ENCODE measurements around the gene C1QA. TPM values are rescaled to one million over a fixed set of nuclear protein-coding genes. Genes with fewer than 3 reads are reported as not detected.
"Not testable (repeated sequence)": the region's sequence is repeated elsewhere in the genome, so short reads cannot be mapped to it uniquely, and the experiment has no call there.

The C1QA gene
- total RNA-seq, 1 experiment from 2014 or later = 0.50 TPM

DNA sequence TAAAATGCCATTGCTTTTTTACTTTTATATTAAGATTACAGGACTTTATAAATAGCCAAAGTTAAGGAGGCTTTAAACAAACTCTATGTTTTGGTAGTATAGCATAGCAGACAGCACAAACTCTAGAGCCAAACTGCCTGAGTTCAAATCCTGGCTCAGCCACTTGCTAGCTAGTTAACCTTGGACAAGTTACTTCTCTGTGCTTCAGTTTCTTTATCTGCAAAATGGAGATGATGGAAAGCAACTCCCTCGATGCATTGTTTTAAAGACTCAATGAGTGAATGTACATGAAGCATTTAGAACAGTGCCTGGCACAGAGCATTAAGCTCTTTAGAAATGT lies 38.0 kb downstream of the C1QA start:
- no peaks in the 10 kb centered on the region for H3K9me3 Mint-ChIP-seq
- no peak overlapping the region for H3K27ac Mint-ChIP-seq
- H3K27me3 Mint-ChIP-seq (ENCODE audit: low read depth) = no peaks in the 10 kb centered on the region
- no peak for DNase-seq (ENCODE audit: low spot score)
- no peaks in the 10 kb centered on the region for H3K36me3 Mint-ChIP-seq
- CTCF ChIA-PET = interaction anchor here (0.8 to 4.0 kb wide), 14 partner anchors 10 to 290 kb away, joined by 3 to 27 read pairs (median 8); partner anchors contain the start of gene C1QB
- TF ChIP-seq, protein P1, sequence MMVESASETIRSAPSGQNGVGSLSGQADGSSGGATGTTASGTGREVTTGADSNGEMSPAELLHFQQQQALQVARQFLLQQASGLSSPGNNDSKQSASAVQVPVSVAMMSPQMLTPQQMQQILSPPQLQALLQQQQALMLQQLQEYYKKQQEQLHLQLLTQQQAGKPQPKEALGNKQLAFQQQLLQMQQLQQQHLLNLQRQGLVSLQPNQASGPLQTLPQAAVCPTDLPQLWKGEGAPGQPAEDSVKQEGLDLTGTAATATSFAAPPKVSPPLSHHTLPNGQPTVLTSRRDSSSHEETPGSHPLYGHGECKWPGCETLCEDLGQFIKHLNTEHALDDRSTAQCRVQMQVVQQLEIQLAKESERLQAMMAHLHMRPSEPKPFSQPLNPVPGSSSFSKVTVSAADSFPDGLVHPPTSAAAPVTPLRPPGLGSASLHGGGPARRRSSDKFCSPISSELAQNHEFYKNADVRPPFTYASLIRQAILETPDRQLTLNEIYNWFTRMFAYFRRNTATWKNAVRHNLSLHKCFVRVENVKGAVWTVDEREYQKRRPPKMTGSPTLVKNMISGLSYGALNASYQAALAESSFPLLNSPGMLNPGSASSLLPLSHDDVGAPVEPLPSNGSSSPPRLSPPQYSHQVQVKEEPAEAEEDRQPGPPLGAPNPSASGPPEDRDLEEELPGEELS (CRISPR knock-in tag; IDR thresholded peaks at IDR 0.05) = no peak
- no peak for TF ChIP-seq ESRRA (CRISPR knock-in tag; IDR thresholded peaks at IDR 0.05; ENCODE audit: borderline replicate concordance)
- no peak for TF ChIP-seq ZNF396 (CRISPR knock-in tag; IDR thresholded peaks at IDR 0.05; ENCODE audit: borderline replicate concordance)
- no peak for TF ChIP-seq NFE2L1 (CRISPR knock-in tag; IDR thresholded peaks at IDR 0.05)
- TF ChIP-seq, protein P2, sequence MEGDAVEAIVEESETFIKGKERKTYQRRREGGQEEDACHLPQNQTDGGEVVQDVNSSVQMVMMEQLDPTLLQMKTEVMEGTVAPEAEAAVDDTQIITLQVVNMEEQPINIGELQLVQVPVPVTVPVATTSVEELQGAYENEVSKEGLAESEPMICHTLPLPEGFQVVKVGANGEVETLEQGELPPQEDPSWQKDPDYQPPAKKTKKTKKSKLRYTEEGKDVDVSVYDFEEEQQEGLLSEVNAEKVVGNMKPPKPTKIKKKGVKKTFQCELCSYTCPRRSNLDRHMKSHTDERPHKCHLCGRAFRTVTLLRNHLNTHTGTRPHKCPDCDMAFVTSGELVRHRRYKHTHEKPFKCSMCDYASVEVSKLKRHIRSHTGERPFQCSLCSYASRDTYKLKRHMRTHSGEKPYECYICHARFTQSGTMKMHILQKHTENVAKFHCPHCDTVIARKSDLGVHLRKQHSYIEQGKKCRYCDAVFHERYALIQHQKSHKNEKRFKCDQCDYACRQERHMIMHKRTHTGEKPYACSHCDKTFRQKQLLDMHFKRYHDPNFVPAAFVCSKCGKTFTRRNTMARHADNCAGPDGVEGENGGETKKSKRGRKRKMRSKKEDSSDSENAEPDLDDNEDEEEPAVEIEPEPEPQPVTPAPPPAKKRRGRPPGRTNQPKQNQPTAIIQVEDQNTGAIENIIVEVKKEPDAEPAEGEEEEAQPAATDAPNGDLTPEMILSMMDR (IDR thresholded peaks at IDR 0.05) = no peak
- no peak for TF ChIP-seq ZNF232 (CRISPR knock-in tag; IDR thresholded peaks at IDR 0.05)
- no peak for TF ChIP-seq ATF1 (CRISPR knock-in tag; IDR thresholded peaks at IDR 0.05)
- TF ChIP-seq, protein P3, sequence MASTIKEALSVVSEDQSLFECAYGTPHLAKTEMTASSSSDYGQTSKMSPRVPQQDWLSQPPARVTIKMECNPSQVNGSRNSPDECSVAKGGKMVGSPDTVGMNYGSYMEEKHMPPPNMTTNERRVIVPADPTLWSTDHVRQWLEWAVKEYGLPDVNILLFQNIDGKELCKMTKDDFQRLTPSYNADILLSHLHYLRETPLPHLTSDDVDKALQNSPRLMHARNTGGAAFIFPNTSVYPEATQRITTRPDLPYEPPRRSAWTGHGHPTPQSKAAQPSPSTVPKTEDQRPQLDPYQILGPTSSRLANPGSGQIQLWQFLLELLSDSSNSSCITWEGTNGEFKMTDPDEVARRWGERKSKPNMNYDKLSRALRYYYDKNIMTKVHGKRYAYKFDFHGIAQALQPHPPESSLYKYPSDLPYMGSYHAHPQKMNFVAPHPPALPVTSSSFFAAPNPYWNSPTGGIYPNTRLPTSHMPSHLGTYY (CRISPR knock-in tag; IDR thresholded peaks at IDR 0.05) = no peak
- TF ChIP-seq ZNF263 (CRISPR knock-in tag; IDR thresholded peaks at IDR 0.05; ENCODE audit: low read depth) = no peak
- no peak for TF ChIP-seq ZNF219 (CRISPR knock-in tag; IDR thresholded peaks at IDR 0.05; ENCODE audit: borderline replicate concordance)
- no peak for TF ChIP-seq FOXP1 (CRISPR knock-in tag; IDR thresholded peaks at IDR 0.05; ENCODE audit: borderline replicate concordance)
- TF ChIP-seq, protein P4, sequence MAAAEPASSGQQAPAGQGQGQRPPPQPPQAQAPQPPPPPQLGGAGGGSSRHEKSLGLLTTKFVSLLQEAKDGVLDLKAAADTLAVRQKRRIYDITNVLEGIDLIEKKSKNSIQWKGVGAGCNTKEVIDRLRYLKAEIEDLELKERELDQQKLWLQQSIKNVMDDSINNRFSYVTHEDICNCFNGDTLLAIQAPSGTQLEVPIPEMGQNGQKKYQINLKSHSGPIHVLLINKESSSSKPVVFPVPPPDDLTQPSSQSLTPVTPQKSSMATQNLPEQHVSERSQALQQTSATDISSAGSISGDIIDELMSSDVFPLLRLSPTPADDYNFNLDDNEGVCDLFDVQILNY (CRISPR knock-in tag; IDR thresholded peaks at IDR 0.05) = no peak
- TF ChIP-seq EMX1 (CRISPR knock-in tag; IDR thresholded peaks at IDR 0.05) = no peak
- TF ChIP-seq, protein P5, sequence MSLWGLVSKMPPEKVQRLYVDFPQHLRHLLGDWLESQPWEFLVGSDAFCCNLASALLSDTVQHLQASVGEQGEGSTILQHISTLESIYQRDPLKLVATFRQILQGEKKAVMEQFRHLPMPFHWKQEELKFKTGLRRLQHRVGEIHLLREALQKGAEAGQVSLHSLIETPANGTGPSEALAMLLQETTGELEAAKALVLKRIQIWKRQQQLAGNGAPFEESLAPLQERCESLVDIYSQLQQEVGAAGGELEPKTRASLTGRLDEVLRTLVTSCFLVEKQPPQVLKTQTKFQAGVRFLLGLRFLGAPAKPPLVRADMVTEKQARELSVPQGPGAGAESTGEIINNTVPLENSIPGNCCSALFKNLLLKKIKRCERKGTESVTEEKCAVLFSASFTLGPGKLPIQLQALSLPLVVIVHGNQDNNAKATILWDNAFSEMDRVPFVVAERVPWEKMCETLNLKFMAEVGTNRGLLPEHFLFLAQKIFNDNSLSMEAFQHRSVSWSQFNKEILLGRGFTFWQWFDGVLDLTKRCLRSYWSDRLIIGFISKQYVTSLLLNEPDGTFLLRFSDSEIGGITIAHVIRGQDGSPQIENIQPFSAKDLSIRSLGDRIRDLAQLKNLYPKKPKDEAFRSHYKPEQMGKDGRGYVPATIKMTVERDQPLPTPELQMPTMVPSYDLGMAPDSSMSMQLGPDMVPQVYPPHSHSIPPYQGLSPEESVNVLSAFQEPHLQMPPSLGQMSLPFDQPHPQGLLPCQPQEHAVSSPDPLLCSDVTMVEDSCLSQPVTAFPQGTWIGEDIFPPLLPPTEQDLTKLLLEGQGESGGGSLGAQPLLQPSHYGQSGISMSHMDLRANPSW (CRISPR knock-in tag; conservative IDR thresholded peaks at IDR 0.05; ENCODE audit: low read depth) = no peak
- POLR2A ChIA-PET = no interaction called here
- no peak for ATAC-seq
- H3K4me3 Mint-ChIP-seq = no peak overlapping the region
- H3K4me1 Mint-ChIP-seq = peaks cover 7% of the 10 kb centered on the region; the same call in 1 of the 2 replicates

DNA sequence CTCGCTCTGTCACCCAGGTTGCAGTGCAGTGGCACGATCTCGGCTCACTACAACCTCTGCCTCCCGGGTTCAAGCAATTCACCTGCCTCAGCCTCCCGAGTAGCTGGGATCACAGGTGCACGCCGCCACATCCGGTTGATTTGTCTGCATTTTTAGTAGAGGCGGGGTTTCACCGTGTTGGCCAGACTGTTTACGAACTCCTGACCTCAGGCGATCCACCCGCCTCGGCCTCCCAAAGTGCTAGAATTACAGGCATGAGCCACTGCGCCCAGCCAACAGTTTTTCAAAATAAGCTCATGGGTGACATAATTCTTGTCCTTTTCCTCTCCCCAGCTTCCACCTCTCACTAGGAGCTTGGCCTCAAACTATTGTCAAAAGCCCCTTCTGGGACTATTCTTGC lies 39.7 kb downstream of the C1QA start:
- H3K4me3 Mint-ChIP-seq; H3K9me3 Mint-ChIP-seq; H3K27ac Mint-ChIP-seq; H3K36me3 Mint-ChIP-seq; POLR2A ChIA-PET; ATAC-seq; H3K4me1 Mint-ChIP-seq; H3K27me3 Mint-ChIP-seq (ENCODE audit: low read depth); DNase-seq (ENCODE audit: low spot score): not testable (repeated sequence)
- CTCF ChIA-PET = interaction anchor here (0.7 to 2.3 kb wide), 6 partner anchors 9 to 254 kb away, joined by 4 to 8 read pairs (median 4); no protein-coding TSS in a partner anchor

All from WTC11 (cell line).